ENCODE results near the gene B4GALT1. TPM values are rescaled to one million over a fixed set of nuclear protein-coding genes. Genes with fewer than 3 reads are reported as not detected.
A peak's percentile ranks its signal among the peaks of the same experiment; 100 is the strongest.

B4GALT1 gene
- total RNA-seq, 1 donor from 2014 or later: 100 TPM

DNA sequence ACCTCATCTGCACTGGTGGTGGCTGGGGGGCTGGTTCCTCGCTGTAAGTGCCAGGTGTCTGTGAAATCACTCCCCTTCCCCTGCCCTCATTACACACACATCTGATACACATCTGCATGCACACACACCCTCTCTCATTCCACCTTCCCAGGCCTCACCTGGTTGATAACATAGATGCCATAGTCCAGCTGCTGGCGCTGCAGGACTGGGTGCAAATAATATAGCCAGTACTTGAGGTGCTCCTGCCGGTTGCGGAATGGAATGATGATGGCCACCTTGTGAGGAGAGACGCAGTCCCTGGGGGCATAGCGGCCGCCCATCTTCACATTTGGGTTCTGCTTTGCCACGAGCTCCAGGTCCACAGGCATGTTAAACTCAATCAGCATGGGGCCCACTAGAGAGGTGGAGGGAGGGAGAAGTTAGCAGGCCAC lies 32.1 kb downstream of the B4GALT1 start:
- DNase-seq (ENCODE audit: low spot score in 2 of 2): no peak
- no peak overlapping the region for H3K27ac ChIP-seq

GRCh38 chr9:33133186-33133585 lies 34.0 kb downstream of the B4GALT1 start:
- peak in 1 of 2 donors; percentile 30 for DNase-seq (ENCODE audit: low spot score in 2 of 2)
- TF ChIP-seq, protein P1, sequence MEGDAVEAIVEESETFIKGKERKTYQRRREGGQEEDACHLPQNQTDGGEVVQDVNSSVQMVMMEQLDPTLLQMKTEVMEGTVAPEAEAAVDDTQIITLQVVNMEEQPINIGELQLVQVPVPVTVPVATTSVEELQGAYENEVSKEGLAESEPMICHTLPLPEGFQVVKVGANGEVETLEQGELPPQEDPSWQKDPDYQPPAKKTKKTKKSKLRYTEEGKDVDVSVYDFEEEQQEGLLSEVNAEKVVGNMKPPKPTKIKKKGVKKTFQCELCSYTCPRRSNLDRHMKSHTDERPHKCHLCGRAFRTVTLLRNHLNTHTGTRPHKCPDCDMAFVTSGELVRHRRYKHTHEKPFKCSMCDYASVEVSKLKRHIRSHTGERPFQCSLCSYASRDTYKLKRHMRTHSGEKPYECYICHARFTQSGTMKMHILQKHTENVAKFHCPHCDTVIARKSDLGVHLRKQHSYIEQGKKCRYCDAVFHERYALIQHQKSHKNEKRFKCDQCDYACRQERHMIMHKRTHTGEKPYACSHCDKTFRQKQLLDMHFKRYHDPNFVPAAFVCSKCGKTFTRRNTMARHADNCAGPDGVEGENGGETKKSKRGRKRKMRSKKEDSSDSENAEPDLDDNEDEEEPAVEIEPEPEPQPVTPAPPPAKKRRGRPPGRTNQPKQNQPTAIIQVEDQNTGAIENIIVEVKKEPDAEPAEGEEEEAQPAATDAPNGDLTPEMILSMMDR (IDR thresholded peaks at IDR 0.05): no peak
- no peaks in the 10 kb centered on the region for H3K27me3 ChIP-seq
- intact Hi-C loops (cut with DNase I): loop anchor here (5.0 kb wide), 2 partner anchors 69 to 94 kb away; no protein-coding TSS in a partner anchor
- no peaks in the 10 kb centered on the region for H3K9me3 ChIP-seq
- H3K4me3 ChIP-seq: no peak overlapping the region
- peaks cover 0 to 44% of the 10 kb centered on the region in 2 donors for H3K4me1 ChIP-seq
- peaks cover 33 to 68% of the 10 kb centered on the region in 2 donors for H3K36me3 ChIP-seq
- no peak overlapping the region for H3K27ac ChIP-seq

More for the DNA sequence above, 32.1 kb downstream of the B4GALT1 start:
- TF ChIP-seq, protein P1 (IDR thresholded peaks at IDR 0.05): no peak
- H3K27me3 ChIP-seq: no peaks in the 10 kb centered on the region
- peaks cover 9 to 51% of the 10 kb centered on the region in 2 donors for H3K4me1 ChIP-seq
- intact Hi-C loops (cut with DNase I): no loop called here
- no peak overlapping the region for H3K4me3 ChIP-seq
- H3K36me3 ChIP-seq: peaks cover 20 to 52% of the 10 kb centered on the region in 2 donors
- H3K9me3 ChIP-seq: no peaks in the 10 kb centered on the region

GRCh38 chr9:33131790-33132772 lies 35.1 kb downstream of the B4GALT1 start:
- peak in 1 of 2 donors; percentile 69 for DNase-seq (ENCODE audit: low spot score in 2 of 2)
- TF ChIP-seq, protein P1 (IDR thresholded peaks at IDR 0.05): no peak
- no peaks in the 10 kb centered on the region for H3K27me3 ChIP-seq
- H3K4me1 ChIP-seq: peaks cover 0 to 33% of the 10 kb centered on the region in 2 donors
- peak overlapping the region; percentile 24 to 49 for H3K27ac ChIP-seq
- H3K9me3 ChIP-seq: no peaks in the 10 kb centered on the region
- no peak overlapping the region for H3K4me3 ChIP-seq
- intact Hi-C loops (cut with DNase I): loop anchor here (5.0 kb wide), 2 partner anchors 70 to 95 kb away; no protein-coding TSS in a partner anchor
- H3K36me3 ChIP-seq: peaks cover 40 to 78% of the 10 kb centered on the region in 2 donors

DNA sequence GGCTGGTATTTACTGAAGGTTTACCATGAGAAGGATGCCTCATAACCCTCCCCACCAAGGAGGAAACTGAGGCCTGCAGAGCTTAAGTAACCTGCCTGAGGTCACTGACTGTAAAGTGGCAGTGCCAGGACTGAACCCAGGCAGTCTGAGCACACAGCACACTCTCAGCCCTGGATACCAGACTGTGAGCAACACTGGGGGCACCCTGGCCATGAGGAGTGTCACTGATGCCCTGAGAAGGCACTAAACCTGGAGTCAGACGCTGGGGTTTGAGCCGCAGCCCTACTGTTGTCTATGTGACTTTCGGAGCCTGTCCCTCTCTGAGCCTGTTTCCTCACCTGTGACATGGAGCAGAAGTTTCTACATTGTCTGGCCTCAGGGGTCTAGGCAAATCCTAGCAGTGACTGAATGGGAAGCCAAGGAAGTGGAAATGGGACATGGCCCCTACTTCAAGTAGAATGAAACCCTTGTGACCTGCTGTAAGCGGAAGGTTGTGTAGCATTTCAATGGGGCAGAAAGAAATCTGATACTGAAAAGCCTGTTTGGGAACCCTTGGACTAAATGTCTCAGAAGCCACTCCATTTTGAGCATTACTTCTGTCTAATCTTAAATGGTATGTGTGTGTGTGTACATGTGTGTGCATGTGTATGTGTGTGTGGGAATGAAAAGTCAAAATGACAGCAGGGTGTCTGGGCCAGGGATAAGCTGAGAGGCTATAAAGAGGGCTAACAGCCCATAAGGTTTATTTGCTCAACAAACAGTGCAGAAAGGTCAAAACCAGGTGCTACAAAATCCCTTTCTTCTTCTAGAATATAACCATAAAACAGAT lies 36.0 kb downstream of the B4GALT1 start:
- peak in 1 of 2 donors; percentile 51 for DNase-seq (ENCODE audit: low spot score in 2 of 2)
- no peak overlapping the region for H3K4me3 ChIP-seq
- peaks cover 40 to 81% of the 10 kb centered on the region in 2 donors for H3K36me3 ChIP-seq
- peak overlapping the region; percentile 15 to 49 for H3K27ac ChIP-seq
- peaks cover 0 to 32% of the 10 kb centered on the region in 2 donors for H3K4me1 ChIP-seq
- H3K9me3 ChIP-seq: no peaks in the 10 kb centered on the region
- intact Hi-C loops (cut with DNase I): loop anchor here (5.0 kb wide), 2 partner anchors 71 to 96 kb away; no protein-coding TSS in a partner anchor
- TF ChIP-seq, protein P1 (IDR thresholded peaks at IDR 0.05): no peak
- no peaks in the 10 kb centered on the region for H3K27me3 ChIP-seq

All from ascending aorta (tissue), 2 donors.